Measurements from ENCODE around the gene MRTFB. TPM values are rescaled to one million over a fixed set of nuclear protein-coding genes. Genes with fewer than 3 reads are reported as not detected.

MRTFB gene
- total RNA-seq, 1 experiment from 2014 or later = 29.5 TPM

DNA sequence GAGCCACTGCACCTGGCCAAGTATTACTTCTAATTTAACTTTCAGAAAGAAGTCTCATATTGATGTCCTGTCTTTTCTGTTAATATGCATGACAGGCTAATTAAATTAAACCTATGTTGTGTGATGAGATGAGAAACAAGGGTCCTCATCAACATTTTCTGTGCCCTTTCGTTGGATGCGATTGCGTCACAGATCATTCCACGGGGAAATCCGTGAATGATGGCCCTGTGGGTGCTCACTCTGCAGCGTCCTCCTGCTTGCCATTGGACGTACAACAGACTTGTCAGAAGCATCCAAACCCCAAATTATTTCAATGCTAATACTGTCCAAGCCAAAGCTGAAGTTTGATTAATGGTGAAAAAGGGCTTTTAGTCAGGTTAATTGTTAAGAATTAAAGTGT lies 197.0 kb downstream of the MRTFB start:
- no peaks in the 10 kb centered on the region for H3K9me3 Mint-ChIP-seq (ENCODE audit: unreplicated experiment)
- H3K27me3 ChIP-seq (replicated peaks; ENCODE audit: control insufficient read depth, insufficient read depth, low read length) = no peaks in the 10 kb centered on the region
- TF ChIP-seq, protein P1, sequence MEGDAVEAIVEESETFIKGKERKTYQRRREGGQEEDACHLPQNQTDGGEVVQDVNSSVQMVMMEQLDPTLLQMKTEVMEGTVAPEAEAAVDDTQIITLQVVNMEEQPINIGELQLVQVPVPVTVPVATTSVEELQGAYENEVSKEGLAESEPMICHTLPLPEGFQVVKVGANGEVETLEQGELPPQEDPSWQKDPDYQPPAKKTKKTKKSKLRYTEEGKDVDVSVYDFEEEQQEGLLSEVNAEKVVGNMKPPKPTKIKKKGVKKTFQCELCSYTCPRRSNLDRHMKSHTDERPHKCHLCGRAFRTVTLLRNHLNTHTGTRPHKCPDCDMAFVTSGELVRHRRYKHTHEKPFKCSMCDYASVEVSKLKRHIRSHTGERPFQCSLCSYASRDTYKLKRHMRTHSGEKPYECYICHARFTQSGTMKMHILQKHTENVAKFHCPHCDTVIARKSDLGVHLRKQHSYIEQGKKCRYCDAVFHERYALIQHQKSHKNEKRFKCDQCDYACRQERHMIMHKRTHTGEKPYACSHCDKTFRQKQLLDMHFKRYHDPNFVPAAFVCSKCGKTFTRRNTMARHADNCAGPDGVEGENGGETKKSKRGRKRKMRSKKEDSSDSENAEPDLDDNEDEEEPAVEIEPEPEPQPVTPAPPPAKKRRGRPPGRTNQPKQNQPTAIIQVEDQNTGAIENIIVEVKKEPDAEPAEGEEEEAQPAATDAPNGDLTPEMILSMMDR (IDR thresholded peaks at IDR 0.05; ENCODE audit: insufficient read depth in 1 of 2, low read depth in 1 of 2, low read length in 1 of 2, severe bottlenecking in 1 of 2, unreplicated experiment in 1 of 2) = no peak
- H3K27ac Mint-ChIP-seq (ENCODE audit: unreplicated experiment) = no peak overlapping the region
- H3K9me3 ChIP-seq = peaks cover 10% of the 10 kb centered on the region
- DNase-seq = no peak
- H3K4me1 ChIP-seq = no peaks in the 10 kb centered on the region
- H3K36me3 ChIP-seq (ENCODE audit: control insufficient read depth, insufficient read depth, low read length) = no peaks in the 10 kb centered on the region
- H3K4me3 ChIP-seq (ENCODE audit: low read depth, low read length) = no peak overlapping the region
- ChIA-PET CTCF (no interaction called here), POLR2A (no interaction called here)
- no peak overlapping the region for H3K4me3 Mint-ChIP-seq (ENCODE audit: unreplicated experiment)
- H3K36me3 Mint-ChIP-seq (ENCODE audit: insufficient read depth, unreplicated experiment) = peaks cover 25% of the 10 kb centered on the region
- H3K4me1 Mint-ChIP-seq (ENCODE audit: low read depth, unreplicated experiment) = no peaks in the 10 kb centered on the region
- intact Hi-C loops (cut with micrococcal nuclease; ENCODE audit: unreplicated experiment) = no loop called here
- BruUV-seq (replicated peaks) = no TSS peak
- H3K27me3 Mint-ChIP-seq (ENCODE audit: insufficient read depth, unreplicated experiment) = no peaks in the 10 kb centered on the region

DNA sequence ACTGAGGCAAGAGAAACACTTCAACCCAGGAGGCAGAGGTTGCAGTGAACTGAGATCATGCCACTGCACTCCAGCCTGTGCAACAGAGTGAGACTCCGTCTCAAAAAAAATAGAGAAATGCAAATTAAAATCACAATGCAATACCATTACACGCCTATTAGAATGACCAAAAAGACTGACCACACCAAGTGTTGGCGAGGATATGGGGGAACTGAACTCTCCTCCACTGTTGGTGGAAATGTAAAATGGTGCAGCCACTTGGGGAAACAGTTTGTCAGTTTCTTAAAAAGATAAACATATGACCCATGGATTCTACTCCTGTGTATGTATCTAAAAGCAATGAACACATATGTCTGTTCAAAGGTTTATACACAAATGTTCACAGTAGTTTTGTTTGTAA lies 204.8 kb downstream of the MRTFB start:
- intact Hi-C loops (cut with micrococcal nuclease; ENCODE audit: unreplicated experiment) = no loop called here
- Histone ChIP-seq H3K27me3 (replicated peaks; ENCODE audit: control insufficient read depth, insufficient read depth, low read length) (no peaks in the 10 kb centered on the region), H3K4me3 (ENCODE audit: low read depth, low read length) (no peak overlapping the region), H3K9me3 (no peaks in the 10 kb centered on the region), H3K4me1 (peaks cover 3% of the 10 kb centered on the region; the same call in 1 of the 2 replicates), H3K36me3 (ENCODE audit: control insufficient read depth, insufficient read depth, low read length) (no peaks in the 10 kb centered on the region)
- no peak overlapping the region for H3K4me3 Mint-ChIP-seq (ENCODE audit: unreplicated experiment)
- no peaks in the 10 kb centered on the region for H3K27me3 Mint-ChIP-seq (ENCODE audit: insufficient read depth, unreplicated experiment)
- TF ChIP-seq, protein P1 (IDR thresholded peaks at IDR 0.05; ENCODE audit: insufficient read depth in 1 of 2, low read depth in 1 of 2, low read length in 1 of 2, severe bottlenecking in 1 of 2, unreplicated experiment in 1 of 2) = no peak
- no peak overlapping the region for H3K27ac Mint-ChIP-seq (ENCODE audit: unreplicated experiment)
- no peak for DNase-seq
- no TSS peak for BruUV-seq (replicated peaks)
- H3K36me3 Mint-ChIP-seq (ENCODE audit: insufficient read depth, unreplicated experiment) = no peaks in the 10 kb centered on the region
- no peaks in the 10 kb centered on the region for H3K9me3 Mint-ChIP-seq (ENCODE audit: unreplicated experiment)
- H3K4me1 Mint-ChIP-seq (ENCODE audit: low read depth, unreplicated experiment) = peaks cover 7% of the 10 kb centered on the region
- POLR2A ChIA-PET = no interaction called here
- CTCF ChIA-PET = no interaction called here

DNA sequence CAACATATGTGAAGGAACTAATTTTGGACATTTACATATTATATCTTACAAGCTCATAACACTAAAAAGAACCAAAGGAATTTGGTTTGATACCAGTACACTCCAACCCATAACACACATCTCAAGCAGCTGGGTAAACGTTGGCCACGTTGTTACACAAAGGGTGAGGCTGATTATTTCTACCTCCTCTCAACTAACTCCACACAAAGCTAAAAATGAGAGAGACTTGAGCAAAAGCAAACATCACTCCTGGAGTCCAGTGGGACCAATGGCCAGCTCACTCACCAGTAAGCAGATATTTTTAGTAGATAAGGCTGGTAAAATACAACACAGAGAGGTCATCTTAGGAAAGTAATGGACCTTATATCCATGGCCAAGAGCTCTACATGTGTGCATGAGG lies 207.6 kb downstream of the MRTFB start:
- DNase-seq = no peak
- no peak overlapping the region for H3K4me3 Mint-ChIP-seq (ENCODE audit: unreplicated experiment)
- intact Hi-C loops (cut with micrococcal nuclease; ENCODE audit: unreplicated experiment) = no loop called here
- H3K27me3 ChIP-seq (replicated peaks; ENCODE audit: control insufficient read depth, insufficient read depth, low read length) = no peaks in the 10 kb centered on the region
- no peaks in the 10 kb centered on the region for H3K36me3 ChIP-seq (ENCODE audit: control insufficient read depth, insufficient read depth, low read length)
- H3K9me3 Mint-ChIP-seq (ENCODE audit: unreplicated experiment) = no peaks in the 10 kb centered on the region
- H3K4me1 ChIP-seq = peaks cover 3% of the 10 kb centered on the region; the same call in 1 of the 2 replicates
- peaks cover 7% of the 10 kb centered on the region for H3K4me1 Mint-ChIP-seq (ENCODE audit: low read depth, unreplicated experiment)
- no peaks in the 10 kb centered on the region for H3K36me3 Mint-ChIP-seq (ENCODE audit: insufficient read depth, unreplicated experiment)
- CTCF ChIA-PET = interaction anchor here (0.9 kb wide), 1 partner anchor 355 kb away, joined by 5 read pairs; no protein-coding TSS in a partner anchor
- TF ChIP-seq, protein P1 (IDR thresholded peaks at IDR 0.05; ENCODE audit: insufficient read depth in 1 of 2, low read depth in 1 of 2, low read length in 1 of 2, severe bottlenecking in 1 of 2, unreplicated experiment in 1 of 2) = no peak
- H3K27me3 Mint-ChIP-seq (ENCODE audit: insufficient read depth, unreplicated experiment) = no peaks in the 10 kb centered on the region
- no peaks in the 10 kb centered on the region for H3K9me3 ChIP-seq
- POLR2A ChIA-PET = no interaction called here
- no TSS peak for BruUV-seq (replicated peaks)
- no peak overlapping the region for H3K27ac Mint-ChIP-seq (ENCODE audit: unreplicated experiment)
- H3K4me3 ChIP-seq (ENCODE audit: low read depth, low read length) = no peak overlapping the region
